DOHH2 (cell line): ENCODE data around the gene EMID1.
"Not testable (repeated sequence)": the region's sequence is repeated elsewhere in the genome, so short reads cannot be mapped to it uniquely, and the experiment has no call there.

Experiments
- H3F3A ChIP-seq: fragments of 200-600 bp; sonication (generic), shearing (Covaris generic); 2 replicates; pipeline ENCODE4 v1.6.0; 2016; ENCODE audit warnings: antibody characterized with exemption, mild to moderate bottlenecking; ENCODE audit not compliant: control insufficient read depth, insufficient read depth
- H3K27ac ChIP-seq: fragments of 200-600 bp; sonication (generic); 2 replicates; pipeline ENCODE4 v1.5.1; 2014; ENCODE audit warnings: low read depth, mild to moderate bottlenecking, low read length, moderate library complexity
- H3K27me3 ChIP-seq: fragments of 200-600 bp; sonication (generic); 2 replicates; pipeline ENCODE4 v1.6.1; 2014; ENCODE audit warnings: mild to moderate bottlenecking, low read length, mixed read lengths; ENCODE audit not compliant: control insufficient read depth
- H3K36me3 ChIP-seq: fragments of 200-600 bp; sonication (generic); 2 replicates; pipeline ENCODE4 v1.6.1; 2014; ENCODE audit warnings: mild to moderate bottlenecking, low read length, moderate library complexity, mixed read lengths; ENCODE audit not compliant: control insufficient read depth
- H3K4me1 ChIP-seq: fragments of 200-600 bp; sonication (generic); 2 replicates; pipeline ENCODE4 v1.6.1; 2014; ENCODE audit warnings: mild to moderate bottlenecking, low read length, mixed read lengths; ENCODE audit not compliant: control insufficient read depth
- H3K4me2 ChIP-seq: fragments of 200-600 bp; sonication (generic); 2 replicates; pipeline ENCODE4 v1.6.0; 2014; ENCODE audit warnings: mild to moderate bottlenecking, low read length, moderate library complexity
- H3K4me3 ChIP-seq: fragments of 200-600 bp; sonication (generic); 2 replicates; pipeline ENCODE4 v1.5.1; 2014; ENCODE audit warnings: mild to moderate bottlenecking, low read length, mixed read lengths
- H3K79me2 ChIP-seq: fragments of 200-600 bp; sonication (generic); 2 replicates; pipeline ENCODE4 v1.6.1; 2014; ENCODE audit warnings: mild to moderate bottlenecking, low read length, mixed read lengths; ENCODE audit not compliant: control insufficient read depth
- H3K9me2 ChIP-seq: fragments of 200-600 bp; sonication (generic); replicated peaks from 2 replicates; pipeline ENCODE4 v1.6.1; 2014; ENCODE audit warnings: mild to moderate bottlenecking, low read length, mixed read lengths; ENCODE audit not compliant: control insufficient read depth
- H3K9me3 ChIP-seq: fragments of 200-600 bp; sonication (generic); 2 replicates; pipeline ENCODE4 v1.6.1; 2014; ENCODE audit warnings: antibody characterized with exemption, low read length, mixed read lengths; ENCODE audit not compliant: control insufficient read depth, insufficient read depth
- H4K20me1 ChIP-seq: fragments of 200-600 bp; sonication (generic); 2 replicates; pipeline ENCODE4 v1.6.0; 2014; ENCODE audit warnings: low read depth, mild to moderate bottlenecking, antibody characterized with exemption, low read length, moderate library complexity; ENCODE audit not compliant: control insufficient read depth, insufficient read depth
- EZH2phosphoT487 ChIP-seq: fragments of 200-600 bp; sonication (generic); IDR thresholded peaks from 2 replicates; pipeline ENCODE4 v1.6.1; 2017; ENCODE audit warnings: borderline replicate concordance, mild to moderate bottlenecking, antibody characterized with exemption, low read length, moderate library complexity, mixed read lengths
- TF ChIP-seq, protein P1 (sequence below): fragments of 200-600 bp; sonication (generic); IDR thresholded peaks from one replicate; pipeline ENCODE4 v1.5.1; 2014; ENCODE audit warnings: antibody characterized with exemption, mild to moderate bottlenecking, low read depth, low read length; ENCODE audit not compliant: poor library complexity, severe bottlenecking

The EMID1 gene

DNA sequence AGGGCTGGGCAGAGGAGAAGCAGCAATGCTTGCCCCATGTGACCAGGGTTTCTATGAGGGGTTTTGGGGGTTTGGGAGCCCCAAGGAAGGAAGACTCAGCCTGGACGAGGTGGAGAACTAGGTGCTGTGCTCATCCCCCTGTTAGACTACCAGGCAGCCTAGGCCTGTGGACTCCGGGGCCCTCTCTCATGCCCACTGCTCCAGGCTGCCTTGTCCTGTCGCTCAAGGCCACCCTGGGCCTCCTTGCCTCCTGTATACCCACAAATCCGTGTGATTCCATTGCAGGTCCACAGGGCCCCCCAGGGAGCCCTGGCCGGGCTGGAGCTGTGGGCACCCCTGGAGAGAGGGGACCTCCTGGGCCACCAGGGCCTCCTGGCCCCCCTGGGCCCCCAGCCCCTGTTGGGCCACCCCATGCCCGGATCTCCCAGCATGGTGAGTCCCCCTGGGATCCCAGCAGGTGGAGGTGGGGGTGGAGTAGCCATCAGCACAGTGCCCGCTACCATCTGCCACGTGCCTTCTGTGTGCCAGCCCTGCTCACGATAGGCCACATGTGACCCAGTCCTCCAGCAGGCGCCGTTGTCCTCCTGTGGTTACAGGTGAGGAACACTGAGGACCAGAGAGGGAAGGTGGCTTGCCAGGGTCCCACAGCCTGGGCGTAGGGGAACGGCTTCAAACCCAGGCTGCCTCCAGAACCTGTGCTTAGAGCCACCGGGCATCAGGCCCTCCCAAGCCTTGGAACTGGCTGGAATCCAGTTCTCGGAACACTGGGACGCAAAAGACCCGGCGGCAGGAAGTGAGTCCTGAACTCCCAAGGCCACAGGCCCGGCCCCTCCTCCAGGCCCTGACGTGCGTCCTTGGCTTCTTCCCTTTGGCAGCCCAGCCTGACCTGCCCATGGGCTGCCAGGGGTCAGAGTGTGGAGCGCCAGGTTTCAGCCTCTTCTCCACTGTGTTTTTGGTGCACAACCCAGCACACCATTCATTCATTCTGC, 26.6 kb downstream of the EMID1 start:
- Histone ChIP-seq H3K9me3 (no peaks in the 10 kb centered on the region), H3K4me3 (no peak overlapping the region), H3F3A (no peaks in the 10 kb centered on the region), H3K27me3 (no peaks in the 10 kb centered on the region), H4K20me1 (no peaks in the 10 kb centered on the region), H3K4me1 (no peaks in the 10 kb centered on the region), H3K9me2 (no peaks in the 10 kb centered on the region), H3K27ac (no peak overlapping the region), H3K4me2 (no peak overlapping the region), H3K36me3 (no peaks in the 10 kb centered on the region), H3K79me2 (no peaks in the 10 kb centered on the region)
- TF ChIP-seq, protein P1, sequence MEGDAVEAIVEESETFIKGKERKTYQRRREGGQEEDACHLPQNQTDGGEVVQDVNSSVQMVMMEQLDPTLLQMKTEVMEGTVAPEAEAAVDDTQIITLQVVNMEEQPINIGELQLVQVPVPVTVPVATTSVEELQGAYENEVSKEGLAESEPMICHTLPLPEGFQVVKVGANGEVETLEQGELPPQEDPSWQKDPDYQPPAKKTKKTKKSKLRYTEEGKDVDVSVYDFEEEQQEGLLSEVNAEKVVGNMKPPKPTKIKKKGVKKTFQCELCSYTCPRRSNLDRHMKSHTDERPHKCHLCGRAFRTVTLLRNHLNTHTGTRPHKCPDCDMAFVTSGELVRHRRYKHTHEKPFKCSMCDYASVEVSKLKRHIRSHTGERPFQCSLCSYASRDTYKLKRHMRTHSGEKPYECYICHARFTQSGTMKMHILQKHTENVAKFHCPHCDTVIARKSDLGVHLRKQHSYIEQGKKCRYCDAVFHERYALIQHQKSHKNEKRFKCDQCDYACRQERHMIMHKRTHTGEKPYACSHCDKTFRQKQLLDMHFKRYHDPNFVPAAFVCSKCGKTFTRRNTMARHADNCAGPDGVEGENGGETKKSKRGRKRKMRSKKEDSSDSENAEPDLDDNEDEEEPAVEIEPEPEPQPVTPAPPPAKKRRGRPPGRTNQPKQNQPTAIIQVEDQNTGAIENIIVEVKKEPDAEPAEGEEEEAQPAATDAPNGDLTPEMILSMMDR, result no peak
- no peak for TF ChIP-seq EZH2phosphoT487

DNA sequence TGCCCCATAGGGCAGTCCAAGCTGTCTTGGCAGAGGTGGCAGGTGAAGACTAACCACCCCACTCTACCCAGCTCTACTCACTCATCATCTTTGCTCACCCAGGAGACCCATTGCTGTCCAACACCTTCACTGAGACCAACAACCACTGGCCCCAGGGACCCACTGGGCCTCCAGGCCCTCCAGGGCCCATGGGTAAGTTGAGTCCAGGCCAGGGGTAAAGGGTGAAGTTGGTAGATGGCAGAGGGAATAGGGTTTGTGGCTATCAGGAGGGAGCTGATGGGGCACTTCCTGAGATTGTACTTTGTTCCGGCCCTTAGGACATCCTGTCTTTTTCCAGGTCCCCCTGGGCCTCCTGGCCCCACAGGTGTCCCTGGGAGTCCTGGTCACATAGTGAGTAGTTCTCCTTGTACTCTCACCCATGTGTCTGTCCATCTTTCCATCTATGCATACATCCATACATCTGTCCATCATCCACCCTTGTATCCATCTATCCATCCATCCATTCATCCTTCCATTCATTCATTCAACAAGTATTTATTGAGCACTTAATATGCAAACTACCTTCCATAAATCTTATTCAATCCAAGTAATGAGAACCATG, 27.7 kb downstream of the EMID1 start:
- H3K4me1 ChIP-seq, result no peaks in the 10 kb centered on the region
- no peaks in the 10 kb centered on the region for H3K36me3 ChIP-seq
- no peaks in the 10 kb centered on the region for H3K9me3 ChIP-seq
- no peaks in the 10 kb centered on the region for H3K79me2 ChIP-seq
- no peak for TF ChIP-seq EZH2phosphoT487
- TF ChIP-seq, protein P1, result no peak
- H4K20me1 ChIP-seq, result no peaks in the 10 kb centered on the region
- no peaks in the 10 kb centered on the region for H3K9me2 ChIP-seq
- H3K27me3 ChIP-seq, result no peaks in the 10 kb centered on the region
- H3K4me3 ChIP-seq, result no peak overlapping the region
- no peaks in the 10 kb centered on the region for H3F3A ChIP-seq
- H3K4me2 ChIP-seq, result no peak overlapping the region
- H3K27ac ChIP-seq, result no peak overlapping the region

DNA sequence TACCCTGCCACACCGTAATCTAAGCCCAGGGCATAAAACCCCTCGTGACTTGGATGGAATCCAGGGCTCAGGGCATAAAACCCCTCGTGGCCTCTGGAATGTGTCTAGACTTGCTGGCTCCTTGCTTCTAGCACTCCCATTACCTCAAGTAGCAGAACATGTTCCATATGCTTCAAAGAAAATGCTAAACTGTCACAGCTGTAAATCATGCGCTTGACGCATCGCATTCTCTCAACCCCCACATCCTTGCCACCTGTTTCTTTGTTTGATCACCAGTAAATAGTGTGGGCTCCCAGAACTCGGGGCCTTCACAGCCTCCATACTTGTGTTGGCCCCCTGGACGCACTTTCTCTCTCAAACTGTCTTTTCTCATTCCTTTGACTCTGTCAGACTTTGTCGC, 34.8 kb downstream of the EMID1 start:
- not testable (repeated sequence) for H3K36me3 ChIP-seq, H3K4me2 ChIP-seq, H3K9me3 ChIP-seq, H3K79me2 ChIP-seq, H3K9me2 ChIP-seq, H4K20me1 ChIP-seq, H3K27me3 ChIP-seq, H3K4me3 ChIP-seq, H3F3A ChIP-seq, H3K27ac ChIP-seq, H3K4me1 ChIP-seq

DNA sequence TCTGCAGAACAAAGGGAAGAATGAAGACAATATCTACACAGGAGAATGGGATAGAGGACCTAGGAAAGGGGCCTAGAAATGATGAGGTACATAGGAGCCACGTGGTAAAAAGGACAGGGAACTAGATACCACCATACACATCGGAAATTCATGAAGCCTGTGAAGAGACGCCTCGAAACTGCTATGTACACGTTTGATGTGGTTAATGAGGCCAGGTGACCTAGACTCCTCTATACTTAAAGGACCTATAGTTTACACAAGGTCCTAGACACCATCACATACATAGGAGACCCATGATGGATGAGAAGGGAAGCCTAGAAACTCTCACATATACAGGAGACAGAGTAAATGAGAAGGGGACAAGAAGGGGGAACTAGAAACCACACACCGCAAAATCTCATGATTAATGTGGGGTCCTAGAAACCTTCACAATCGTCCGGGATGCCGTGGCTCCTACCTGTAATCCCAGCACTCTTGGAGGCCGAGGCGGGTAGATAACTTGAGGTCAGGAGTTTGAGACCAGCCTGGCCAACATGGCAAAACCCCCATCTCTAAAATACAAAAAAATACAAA, 38.3 kb downstream of the EMID1 start:
- H3K79me2 ChIP-seq, result no peaks in the 10 kb centered on the region
- no peaks in the 10 kb centered on the region for H3K9me2 ChIP-seq
- TF ChIP-seq, protein P1, result no peak
- no peak for TF ChIP-seq EZH2phosphoT487
- no peak overlapping the region for H3K27ac ChIP-seq
- H3K36me3 ChIP-seq, result no peaks in the 10 kb centered on the region
- peaks cover 8% of the 10 kb centered on the region; the same call in 1 of the 2 replicates for H3K27me3 ChIP-seq
- no peaks in the 10 kb centered on the region for H3F3A ChIP-seq
- no peaks in the 10 kb centered on the region for H3K4me1 ChIP-seq
- no peak overlapping the region for H3K4me2 ChIP-seq
- no peak overlapping the region for H3K4me3 ChIP-seq
- no peaks in the 10 kb centered on the region for H3K9me3 ChIP-seq
- no peaks in the 10 kb centered on the region for H4K20me1 ChIP-seq
